C4-2B (cell line): ENCODE measurements around the gene FITM1.

ENCODE experiments used
- H3K27ac ChIP-seq: fragments of 450-650 bp; 2 replicates; pipeline ENCODE4 v1.5.1; 2017
- ZFX ChIP-seq: fragments of 450-650 bp; IDR thresholded peaks from 2 replicates; pipeline ENCODE4 v1.6.1; 2017
- TF ChIP-seq, protein P1 (sequence below): fragments of 450-650 bp; conservative IDR thresholded peaks from 2 replicates; pipeline ENCODE4 v1.5.1; 2017; ENCODE audit warnings: mild to moderate bottlenecking

Gene FITM1

DNA sequence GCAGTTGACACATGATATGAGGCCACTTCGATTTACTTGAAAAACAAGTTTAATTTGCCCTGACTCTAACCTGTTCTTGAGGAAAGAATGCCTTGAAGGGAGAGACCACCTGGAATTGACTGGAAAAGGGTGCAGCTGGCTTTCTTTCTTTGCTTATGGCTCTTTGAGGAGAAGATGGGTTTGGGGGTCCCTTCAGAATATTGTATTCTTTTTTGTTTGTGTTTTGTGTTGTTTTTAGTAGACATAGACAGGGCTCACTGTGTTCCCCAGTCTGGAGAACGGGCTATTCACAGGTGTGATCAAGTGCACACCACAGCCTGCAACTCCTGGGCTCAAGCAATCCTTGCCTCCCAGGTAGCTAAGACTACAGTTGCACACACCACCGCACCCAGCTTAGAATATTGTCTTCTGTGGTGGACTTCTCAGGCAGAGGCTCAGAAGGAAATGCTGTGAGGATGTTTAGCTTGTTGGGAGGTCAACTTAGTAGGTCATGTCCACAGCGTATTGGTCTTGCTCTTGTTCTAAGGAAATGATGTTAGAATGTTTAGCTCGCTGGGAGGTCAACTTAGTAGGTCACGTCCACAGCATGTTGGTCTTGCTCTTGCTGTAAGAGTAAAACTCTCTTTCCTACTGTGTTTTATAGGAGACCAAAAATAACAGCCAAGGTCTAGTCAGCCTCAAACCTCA lies 14.2 kb upstream of the FITM1 start:
- peak overlapping the region; percentile 97; the same call in 1 of the 2 replicates for H3K27ac ChIP-seq

DNA sequence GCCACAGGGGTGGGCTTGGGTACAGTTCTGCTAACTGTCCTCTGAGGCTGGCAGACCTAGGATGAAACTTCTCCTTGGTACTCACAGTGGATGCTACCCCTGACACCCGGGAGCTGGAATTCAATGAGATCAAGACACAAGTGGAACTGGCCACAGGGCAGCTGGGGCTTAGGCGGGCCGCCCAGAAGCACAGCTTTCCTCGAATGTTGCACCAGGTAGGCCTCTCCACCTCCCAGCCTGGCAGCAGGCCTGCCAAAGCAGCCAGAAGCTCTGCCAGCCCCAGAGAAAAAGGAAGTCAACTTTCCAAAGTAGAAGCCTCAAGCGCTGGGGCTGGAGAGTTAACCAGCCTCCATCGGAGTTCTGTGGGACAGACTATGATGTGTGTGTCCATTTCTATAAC lies 13.3 kb upstream of the FITM1 start:
- no peak for TF ChIP-seq ZFX
- TF ChIP-seq, protein P1, sequence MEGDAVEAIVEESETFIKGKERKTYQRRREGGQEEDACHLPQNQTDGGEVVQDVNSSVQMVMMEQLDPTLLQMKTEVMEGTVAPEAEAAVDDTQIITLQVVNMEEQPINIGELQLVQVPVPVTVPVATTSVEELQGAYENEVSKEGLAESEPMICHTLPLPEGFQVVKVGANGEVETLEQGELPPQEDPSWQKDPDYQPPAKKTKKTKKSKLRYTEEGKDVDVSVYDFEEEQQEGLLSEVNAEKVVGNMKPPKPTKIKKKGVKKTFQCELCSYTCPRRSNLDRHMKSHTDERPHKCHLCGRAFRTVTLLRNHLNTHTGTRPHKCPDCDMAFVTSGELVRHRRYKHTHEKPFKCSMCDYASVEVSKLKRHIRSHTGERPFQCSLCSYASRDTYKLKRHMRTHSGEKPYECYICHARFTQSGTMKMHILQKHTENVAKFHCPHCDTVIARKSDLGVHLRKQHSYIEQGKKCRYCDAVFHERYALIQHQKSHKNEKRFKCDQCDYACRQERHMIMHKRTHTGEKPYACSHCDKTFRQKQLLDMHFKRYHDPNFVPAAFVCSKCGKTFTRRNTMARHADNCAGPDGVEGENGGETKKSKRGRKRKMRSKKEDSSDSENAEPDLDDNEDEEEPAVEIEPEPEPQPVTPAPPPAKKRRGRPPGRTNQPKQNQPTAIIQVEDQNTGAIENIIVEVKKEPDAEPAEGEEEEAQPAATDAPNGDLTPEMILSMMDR, result no peak
- no peak overlapping the region for H3K27ac ChIP-seq

More for the DNA sequence above, 14.2 kb upstream of the FITM1 start:
- TF ChIP-seq ZFX, result no peak
- TF ChIP-seq, protein P1, result no peak

DNA sequence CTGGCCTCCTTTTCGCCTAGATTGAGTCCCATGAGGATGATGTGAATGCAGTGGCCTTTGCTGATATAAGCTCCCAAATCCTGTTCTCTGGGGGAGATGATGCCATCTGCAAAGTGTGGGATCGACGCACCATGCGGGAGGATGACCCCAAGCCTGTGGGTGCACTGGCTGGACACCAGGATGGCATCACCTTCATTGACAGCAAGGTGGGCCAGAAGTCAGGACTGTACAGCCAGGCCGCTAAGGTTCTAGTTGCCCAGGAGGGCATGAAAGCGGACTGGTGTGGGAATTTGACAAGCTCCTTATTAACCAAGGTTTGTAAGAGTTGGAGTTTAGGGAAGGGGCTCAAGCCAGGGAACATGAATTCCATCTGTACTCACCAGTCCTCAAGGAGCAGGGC lies 10.8 kb upstream of the FITM1 start:
- no peak overlapping the region for H3K27ac ChIP-seq
- no peak for TF ChIP-seq ZFX
- TF ChIP-seq, protein P1, result no peak

DNA sequence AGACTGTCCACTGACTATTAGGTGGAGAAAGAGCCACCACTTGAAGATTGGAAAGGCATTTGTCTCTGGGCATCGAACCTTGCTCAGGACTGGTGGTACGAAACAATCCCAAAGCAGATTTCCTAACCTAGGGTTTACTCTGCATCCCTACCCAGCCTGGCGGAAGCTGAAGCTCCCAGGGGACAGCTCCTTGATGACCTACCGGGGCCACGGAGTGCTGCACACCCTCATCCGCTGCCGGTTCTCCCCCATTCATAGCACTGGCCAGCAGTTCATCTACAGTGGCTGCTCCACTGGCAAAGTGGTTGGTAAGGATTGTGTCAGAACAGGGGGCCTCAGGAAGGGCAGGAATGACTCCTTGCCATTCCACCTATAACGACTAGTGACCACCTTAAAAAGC lies 9.2 kb upstream of the FITM1 start:
- TF ChIP-seq, protein P1, result no peak
- no peak for TF ChIP-seq ZFX

DNA sequence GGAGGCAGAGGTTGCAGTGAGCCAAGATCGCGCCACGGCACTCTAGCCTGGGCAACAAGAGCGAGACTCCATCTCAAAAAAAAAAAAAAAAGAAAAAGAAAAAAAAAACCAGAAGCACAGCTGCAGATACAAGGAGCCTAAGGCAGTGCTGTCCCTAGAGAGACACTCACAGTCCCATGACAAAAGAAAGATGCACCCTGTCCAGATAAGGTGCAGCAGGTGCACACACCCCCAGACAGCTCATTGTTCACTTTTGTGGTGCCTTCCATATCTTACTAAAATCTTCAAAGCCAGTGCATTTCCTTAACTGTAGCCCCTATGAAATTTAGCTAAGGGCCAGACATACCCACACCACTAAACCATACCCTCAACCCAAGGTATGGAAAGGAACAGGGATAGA lies 8.0 kb upstream of the FITM1 start:
- TF ChIP-seq, protein P1, result no peak
- TF ChIP-seq ZFX, result no peak
- H3K27ac ChIP-seq, result no peak overlapping the region

More for the DNA sequence above, 9.2 kb upstream of the FITM1 start:
- no peak overlapping the region for H3K27ac ChIP-seq

DNA sequence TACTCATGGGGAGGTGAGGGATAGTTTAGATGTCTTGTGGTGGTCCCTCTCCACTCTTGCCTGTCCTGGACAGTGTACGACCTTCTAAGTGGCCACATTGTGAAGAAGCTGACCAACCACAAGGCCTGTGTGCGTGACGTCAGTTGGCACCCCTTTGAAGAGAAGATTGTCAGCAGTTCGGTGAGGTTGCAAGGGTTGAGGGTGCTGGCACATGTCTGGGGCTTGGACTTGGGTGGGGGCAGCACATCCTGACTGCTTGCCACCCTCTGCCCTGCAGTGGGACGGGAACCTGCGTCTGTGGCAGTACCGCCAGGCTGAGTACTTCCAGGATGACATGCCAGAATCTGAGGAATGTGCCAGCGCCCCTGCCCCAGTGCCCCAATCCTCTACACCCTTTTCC lies 7.6 kb upstream of the FITM1 start:
- no peak for TF ChIP-seq ZFX
- H3K27ac ChIP-seq, result no peak overlapping the region

GRCh38 chr14:24123424-24124417 lies 6.7 kb upstream of the FITM1 start:
- no peak for TF ChIP-seq ZFX
- TF ChIP-seq, protein P1, result no peak
- H3K27ac ChIP-seq, result no peak overlapping the region
